NK-92 treated with Interleukin-12 subunit alpha and Interleukin-12 subunit beta, amount 100 ng/mL, for 24 hours (cell line): Measurements from ENCODE around the gene DDX56.

Source experiments
- DNase-seq: peaks from one replicate; lab custom pipeline; 2025; lab: John Stamatoyannopoulos, UW

Gene DDX56

DNA sequence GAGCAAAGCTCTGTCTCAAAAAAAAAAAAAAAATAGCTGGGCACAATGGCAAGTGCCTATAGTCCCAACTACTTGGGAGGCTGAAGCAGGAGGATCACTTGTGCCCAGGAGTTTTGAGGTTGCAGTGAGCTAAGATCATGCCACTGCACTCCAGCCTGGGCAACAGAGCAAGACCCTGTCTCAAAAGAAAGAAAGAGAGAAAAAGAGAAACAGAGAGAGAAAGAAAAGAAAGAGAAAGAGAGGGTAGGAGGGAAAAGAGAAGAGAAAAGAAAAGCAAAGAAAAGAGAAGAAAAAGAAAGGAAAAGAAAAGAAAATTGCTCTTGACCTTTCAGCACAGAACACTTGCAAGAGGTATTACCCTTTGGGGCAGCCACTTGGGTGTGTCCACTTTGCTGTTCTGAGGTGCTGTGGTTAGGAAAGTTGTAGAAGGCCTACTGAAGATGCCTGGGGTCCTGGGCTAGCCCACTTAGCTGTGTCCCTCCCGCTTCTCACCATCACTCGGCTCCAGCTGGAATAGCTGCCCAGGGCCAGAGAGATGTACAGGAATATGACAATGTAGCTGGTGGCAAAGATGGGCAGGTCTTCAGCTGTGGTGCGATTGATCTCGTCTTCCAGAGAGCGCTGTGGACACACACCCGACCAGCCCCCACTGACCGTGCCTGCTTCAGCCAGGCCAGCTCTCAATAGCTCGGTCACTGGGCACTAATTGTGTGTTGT lies 38.2 kb downstream of the DDX56 start:
- DNase-seq = no peak

DNA sequence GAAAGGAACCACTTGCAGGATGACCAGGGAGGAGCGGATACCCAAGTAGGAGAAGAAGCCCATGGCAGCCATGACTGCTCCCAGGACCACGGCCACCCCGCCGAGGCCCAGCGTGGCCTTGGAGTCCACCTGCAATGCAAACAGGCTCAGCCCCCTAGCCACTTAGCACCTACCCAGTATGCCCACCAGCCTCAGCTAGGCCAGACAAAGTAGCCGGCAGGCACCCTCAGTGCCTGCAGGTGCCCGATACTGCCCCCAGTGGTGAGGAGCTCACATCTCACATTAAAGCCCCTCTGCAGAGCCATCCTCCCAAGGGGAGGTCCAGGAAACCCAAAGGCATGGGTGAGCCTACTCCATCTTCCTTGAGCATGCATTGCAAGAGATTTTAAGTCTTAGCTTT lies 39.2 kb downstream of the DDX56 start:
- no peak for DNase-seq

DNA sequence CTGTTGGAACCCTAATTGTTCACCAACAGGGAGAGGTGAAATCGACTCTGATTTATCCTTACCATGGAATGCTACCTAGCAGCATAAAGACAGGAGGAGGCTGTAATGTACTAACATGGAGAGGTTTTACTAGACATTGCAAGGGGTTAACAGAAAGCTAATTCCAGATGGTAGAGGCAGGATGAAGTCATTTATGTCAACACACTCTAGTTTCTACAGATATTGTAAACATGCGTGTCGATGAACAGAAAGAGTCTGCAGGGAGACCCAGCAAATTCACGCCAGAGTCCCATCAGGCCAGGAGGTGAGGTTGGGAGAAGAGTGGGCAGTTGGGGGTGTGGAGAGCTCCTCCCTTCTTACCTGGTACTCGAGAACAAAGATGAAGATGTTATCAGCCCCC lies 39.6 kb downstream of the DDX56 start:
- DNase-seq = no peak

DNA sequence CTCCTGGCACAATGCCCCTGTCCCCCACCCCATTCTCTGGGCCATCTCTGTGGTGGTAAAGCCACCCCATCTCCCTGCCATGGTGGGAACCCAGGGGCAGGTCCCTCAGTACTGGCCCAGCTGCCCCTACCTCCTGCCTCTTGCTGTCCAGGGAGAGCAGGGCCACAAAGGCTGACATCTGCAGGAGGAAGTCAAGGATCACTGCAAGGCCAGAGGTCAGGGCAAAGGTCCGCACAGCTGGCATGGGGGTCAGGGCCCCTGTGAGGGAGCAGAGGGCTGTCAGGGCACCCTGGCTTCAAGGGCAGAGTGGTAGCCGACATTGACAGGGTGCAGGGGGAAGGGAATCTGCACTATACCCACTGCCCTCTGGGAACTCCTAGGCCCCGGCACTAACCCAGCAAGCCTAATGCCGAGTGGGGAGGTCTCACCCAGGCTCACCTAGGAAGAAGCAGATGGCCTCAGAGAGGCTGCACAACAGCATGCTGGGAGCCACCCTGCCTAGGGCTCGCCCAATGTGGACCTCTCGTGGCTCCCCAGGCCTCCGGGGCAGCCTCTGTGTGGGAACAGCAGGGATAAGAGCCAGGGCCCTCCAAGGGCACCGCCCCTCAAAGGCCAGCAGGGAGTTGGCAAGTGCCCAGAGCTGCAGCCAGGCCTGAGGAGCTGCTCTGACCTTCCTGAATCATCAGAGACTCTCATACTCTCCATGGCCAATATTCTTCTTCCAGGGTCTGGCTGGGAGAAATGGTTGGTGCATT lies 40.2 kb downstream of the DDX56 start:
- no peak for DNase-seq

DNA sequence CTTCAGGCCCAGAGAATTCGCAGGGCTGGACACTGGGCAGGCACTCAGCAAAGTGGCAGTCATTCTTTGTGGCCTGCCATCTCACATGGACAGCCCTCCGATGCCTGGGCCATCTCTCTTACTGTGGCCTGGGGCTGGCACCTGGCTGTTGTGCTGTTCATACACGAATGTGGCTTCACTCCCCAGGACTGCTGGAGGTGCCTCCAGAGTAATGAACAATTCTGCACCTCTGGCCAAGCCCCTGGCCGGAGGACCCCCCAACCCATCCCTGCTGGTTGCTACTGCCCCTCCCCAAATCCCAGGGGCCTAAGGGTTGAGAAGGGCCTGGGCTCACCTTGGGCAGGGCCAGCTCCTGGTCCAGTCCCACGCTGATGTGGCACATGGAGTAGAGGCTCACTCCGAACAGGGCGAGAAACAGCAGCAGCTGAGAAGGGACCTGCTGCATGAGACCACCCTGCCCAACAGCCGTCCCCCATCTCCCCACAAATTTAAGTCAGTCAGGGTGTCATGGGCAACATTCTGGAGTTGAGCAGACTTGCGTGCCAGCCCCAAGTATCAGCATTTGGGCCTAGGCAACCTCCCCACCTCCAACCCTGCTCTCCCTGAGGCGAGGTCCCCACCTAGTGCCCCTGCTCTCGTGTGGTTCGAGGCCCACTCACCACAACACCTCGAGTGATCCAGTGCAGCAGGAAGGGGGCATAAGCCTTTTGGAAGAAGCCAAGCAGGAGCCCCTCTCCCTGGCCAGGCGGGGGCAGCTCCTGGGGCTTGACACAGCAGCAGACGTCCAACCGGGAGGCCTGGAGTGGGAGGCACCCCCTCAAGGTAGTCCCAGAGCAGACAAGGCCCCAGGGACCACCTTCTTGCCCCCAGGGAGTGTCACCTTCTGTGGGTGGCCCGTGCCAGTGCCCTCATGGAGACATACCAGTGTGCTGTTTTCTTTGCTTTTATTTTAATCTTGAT lies 42.0 kb downstream of the DDX56 start:
- DNase-seq = no peak

DNA sequence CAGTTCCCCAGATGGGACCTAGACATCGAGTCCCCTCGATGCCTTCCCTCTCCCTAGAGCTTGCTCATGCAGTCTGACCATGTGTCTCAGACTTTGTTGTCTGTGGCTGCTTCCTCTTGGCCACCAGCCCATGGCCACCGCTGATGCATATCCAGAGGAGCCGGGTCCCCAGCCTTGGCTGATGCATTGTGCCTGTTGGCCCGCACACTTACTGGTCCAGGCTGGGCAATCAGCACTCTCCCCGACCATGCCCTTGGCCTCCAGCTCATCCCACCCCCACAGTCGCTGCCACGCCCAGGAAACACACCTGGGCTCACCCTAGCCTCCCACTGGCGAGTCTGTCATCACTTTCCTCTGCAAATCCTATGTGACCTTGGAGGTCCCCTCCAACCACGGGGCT lies 42.7 kb downstream of the DDX56 start:
- DNase-seq = no peak

DNA sequence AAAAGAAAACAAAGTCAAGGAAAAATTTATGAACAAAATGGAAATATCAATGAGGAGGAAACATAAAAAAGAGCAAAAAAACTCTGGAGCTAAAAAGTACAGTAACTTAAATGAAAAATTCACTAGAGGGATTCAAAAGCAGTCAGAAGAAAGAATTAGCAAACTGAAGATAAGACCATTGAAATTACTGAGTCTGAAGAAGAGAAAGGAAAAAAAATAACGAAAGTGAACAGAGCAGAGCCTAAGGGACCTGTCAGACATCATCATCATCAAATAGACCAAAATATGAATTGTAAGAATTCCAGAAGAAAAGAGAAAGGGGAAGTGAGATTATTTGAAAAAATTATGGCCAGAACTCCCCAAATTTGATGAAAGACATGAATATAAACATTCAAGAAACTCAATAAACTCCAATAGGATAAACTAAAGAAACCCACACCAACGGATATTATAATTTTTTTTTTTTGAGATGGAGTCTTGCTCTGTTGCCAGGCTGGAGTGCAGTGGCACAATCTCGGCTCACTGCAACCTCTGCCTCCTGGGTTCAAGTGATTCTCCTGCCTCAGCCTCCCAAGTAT lies 48.8 kb downstream of the DDX56 start:
- DNase-seq = no peak

DNA sequence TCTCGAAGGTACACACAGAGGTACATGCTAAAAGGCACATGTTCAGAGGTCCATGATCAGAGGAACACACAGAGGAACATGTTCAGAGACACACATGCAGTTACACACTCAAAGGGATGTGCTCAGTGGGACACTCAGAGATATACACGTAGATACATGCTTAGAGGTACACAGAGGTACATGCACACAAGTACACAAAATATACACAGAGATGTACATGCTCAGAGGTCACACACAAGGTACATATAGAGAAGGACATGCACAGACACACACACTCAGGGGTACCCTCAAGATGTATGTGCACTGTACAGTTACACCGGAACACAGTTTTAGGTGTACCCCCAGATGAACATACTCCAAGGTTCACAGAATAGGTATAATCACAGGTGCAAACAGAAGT lies 51.4 kb downstream of the DDX56 start:
- DNase-seq = no peak

DNA sequence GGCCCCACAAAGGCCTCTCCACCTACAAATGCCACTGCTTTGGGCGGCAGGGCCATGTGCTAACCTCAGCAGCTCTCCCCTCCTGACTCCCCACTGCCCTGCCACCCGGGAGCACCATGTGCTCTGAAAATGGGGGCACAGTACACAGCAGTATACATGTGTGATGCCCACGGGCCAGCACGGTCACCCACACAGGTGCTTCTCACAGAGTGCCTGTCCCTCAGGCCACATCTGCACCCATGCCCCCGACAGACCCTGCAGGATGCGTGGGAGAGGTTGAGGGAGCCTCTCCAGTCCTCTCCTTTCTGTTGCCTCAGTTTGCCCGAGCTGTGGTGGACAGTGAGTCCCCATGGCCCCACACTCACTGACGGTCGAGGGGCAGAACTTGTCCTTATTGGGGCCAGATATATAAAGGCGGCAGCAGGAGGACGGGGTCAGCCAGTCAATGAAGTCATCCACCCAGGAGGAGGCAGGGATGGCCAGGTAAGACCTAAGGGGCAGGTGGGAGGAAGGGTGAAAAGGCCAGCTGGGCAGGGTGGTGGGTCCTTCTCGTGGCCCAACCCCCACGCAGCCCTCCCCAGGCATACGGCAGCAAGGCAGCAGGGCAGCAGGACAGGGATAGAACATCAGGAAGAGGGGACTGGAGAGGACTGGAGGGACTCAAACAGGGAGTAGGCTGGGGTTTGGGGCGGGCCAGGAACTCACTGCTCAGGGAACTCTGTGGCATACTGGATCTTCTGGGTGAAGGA lies 52.2 kb downstream of the DDX56 start:
- no peak for DNase-seq

DNA sequence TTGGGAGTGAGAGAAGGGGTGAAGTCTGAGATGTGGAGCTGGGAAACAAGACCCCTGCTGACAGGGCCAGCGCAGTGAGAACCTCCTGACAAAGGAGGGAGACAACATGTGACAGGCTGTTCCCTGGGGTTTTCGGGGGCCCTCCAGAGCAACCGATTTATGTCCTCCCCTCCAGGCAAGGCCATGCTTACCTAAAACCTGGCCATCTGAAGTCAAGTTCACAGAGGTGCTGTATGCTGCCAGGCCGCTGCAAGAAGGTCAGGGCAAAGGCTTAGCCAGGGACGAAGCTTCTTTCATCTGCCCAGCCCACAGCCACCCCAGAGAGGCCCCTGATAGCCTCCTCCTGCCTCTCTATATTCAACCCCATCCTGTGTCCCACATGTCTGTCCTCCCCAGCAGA lies 53.1 kb downstream of the DDX56 start:
- DNase-seq = no peak

DNA sequence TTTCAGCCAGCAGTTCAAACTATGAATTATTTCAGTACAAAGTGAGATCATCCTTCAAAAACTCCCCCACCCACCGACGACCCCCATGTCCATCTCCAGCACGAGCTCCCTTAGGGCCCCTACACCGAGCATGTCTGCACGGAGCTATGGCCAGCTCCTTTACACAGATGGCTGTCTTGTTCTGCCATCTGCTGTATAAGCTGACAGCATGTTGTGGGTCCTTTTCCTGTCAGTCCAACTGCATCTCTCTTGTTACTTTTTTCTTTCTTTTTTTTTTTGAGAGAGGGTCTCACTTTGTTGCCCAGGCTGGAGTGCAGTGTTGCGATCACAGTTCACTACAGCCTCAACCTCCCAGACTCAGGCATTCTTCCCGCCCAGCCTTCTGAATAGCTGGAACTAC lies 54.2 kb downstream of the DDX56 start:
- no peak for DNase-seq

DNA sequence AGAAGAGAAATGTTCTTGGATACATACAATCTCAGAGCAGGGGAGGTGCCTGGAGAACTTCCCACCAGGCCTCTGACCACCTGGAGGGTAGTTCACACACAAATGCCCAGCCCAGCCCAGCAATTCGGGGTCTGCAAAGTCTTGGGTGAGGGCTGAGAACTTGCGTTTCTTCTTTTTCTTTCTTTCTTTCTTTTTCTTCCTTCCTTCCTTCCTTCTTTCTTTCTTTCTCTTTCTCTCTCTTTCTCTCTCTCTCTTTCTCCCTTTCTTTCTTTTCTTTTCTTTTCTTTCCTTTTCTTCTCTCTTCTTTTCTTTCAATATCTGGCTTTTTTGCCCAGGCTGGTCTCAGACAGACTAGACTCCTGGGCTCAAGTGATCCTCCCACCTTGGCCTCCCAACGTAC lies 54.9 kb downstream of the DDX56 start:
- no peak for DNase-seq

DNA sequence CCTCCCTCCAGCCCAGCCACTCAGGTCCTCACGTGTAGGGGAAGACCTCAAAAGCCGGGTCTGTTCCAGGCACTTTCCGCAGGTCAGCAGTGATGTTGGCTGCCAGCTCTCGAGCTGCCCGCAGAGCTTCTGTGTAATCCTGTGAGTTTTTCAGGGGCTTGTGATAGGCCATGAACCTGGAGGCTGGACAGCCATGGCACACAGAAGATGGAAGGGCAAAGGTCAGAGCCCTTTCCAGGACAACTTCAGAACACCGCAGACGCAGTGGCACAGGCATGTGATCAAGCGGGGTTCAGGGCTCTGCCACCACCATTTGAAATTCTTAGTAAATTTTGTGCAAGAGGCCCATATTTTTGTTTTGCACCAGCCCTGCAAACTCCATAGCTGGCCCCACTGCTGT lies 56.5 kb downstream of the DDX56 start:
- no peak for DNase-seq
